NK-92 (cell line): ENCODE results near the gene KIF26B.
"Not testable (repeated sequence)": the region's sequence is repeated elsewhere in the genome, so short reads cannot be mapped to it uniquely, and the experiment has no call there.

Experiments used
- DNase-seq: peaks from one replicate; lab custom pipeline; 2025; ENCODE audit not compliant: unreplicated experiment; lab: John Stamatoyannopoulos, UW

KIF26B gene

GRCh38 chr1:245378311-245378722 lies 223.5 kb downstream of the KIF26B start:
- DNase-seq = no peak

DNA sequence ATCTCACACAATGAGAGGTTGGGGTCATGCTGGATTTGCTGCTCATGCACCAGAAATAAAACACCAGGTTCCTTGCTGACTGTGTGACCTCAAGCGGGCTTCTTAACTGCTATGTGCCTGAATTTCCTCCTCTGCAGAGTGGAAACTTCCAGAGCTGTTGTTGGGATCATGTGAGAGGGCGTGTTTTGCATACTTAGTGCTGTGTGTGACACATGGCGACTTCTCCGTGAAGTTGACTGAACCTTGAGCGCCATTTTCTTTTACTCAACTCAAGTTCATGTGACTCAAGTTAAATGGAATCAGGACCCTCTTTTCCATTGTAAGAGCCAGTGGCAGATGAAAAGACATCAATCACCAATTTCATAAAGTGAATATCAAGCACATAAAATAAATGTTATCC lies 224.0 kb downstream of the KIF26B start:
- no peak for DNase-seq

DNA sequence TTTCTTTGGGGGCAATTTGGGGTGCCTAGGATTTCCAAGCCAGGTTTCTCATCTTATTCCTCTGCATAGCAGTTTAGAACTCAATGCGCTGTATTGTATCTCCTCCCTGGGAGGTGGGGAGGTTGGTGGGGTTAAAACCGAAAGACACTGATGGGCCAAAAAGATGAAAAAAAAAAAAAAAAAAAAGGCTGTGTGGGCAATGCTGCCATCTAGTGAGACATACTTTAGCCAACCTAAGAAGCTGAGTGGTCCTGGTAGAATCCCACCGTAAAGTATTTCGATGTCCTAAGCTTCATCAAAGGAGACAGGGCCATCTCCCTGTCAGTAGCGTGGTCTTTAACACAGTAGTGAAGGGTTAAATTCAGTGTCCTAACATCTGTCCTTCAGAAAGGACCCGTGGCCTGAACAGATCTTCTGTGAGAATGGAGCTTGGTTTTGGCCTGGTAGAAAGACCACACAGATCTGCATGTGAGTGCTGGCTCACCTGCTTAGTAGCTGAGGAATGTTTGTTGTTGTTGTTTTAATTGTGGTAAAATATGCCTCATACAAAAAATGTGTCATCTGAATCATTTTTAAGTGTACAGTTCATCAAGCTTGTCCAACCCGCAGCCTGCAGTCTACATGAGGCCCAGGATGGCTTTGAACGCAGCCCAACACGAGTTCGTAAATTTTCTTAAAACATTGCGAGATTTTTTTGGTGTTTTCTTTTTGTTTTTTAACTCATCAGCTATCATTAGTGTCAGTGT lies 226.2 kb downstream of the KIF26B start:
- no peak for DNase-seq

GRCh38 chr1:245382981-245383380 lies 228.2 kb downstream of the KIF26B start:
- no peak for DNase-seq

DNA sequence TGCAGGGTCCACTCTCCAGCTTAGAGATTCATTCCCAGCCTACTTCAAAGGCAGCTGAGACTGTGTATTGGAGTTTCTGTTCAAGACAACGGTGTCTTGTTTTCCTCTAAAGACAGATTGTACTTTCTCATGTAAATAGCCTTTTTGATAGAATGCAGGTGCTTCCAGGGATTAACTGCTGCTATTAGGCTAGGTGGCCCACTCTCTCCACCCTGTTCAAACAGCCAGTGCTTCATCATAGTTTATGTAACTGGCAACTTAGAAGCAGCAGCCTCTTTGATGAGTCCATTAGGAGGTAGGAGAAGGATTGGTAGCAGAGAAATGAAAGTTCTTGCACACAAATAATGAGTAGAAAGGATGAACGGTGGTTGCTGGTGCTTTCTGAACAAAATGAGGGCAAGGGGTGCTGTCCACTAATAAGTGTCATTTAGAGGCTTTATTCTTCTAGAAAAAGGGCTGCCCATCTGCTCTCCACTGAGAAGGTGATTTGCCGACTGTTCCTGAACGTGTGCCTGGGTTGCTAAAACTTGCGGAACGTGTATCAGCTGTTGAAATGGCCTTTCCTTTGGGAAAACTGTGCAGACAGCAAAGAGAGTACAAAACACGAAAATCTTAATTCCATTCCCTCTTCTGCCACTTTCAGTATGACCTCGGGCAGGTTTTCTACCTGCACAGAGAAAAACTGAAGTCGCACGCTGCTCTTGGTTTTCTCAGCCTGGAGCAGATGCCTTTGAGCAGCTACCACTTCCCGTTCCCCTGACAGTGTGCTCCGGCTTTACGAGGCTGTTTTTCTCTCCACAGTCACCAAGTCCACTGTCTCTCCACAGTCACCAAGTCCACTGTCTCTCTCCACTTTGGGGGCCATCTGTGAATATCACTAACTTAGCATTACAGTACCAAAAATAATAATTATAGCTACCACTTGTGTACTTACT lies 228.9 kb downstream of the KIF26B start:
- DNase-seq = no peak

GRCh38 chr1:245386297-245386971 lies 231.6 kb downstream of the KIF26B start:
- no peak for DNase-seq

DNA sequence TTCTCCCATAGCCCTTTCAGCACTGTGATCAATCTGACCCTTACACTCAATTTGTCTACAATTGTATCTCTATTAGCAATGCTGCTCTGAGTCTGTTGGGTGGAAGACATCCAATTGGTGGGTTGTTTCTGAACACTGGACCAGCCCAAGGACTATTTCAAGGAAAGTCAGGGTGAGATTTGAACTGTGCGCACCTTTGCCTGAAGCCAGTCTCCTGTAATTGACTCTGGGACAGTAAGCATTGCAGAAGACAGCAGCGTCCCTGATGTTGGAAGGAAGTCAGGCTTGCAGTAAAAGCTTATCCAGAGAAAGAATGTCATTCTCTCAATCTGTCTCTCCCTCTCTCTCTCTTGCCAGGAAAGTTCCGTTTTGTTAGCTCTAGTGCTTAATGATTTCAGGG lies 233.9 kb downstream of the KIF26B start:
- no peak for DNase-seq

GRCh38 chr1:245389873-245390272 lies 235.1 kb downstream of the KIF26B start:
- no peak for DNase-seq

DNA sequence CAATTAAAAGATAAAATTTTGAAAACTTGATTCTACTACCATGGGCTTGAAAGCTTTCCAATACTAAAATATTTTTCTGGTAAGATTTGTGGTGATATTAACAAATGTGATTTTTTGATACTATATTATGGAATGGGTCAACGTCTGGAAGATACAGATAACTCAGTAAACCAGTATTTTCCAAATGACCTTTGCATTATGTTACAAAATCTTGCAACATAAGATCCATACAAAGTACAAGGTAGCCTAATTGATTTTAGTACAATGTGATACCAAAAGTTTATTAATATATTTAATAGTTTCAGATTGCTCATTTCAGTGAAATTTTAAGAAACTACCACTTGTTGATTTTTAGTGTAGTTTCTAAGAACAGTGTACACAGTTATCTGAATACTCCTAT lies 236.2 kb downstream of the KIF26B start:
- no peak for DNase-seq

GRCh38 chr1:245393694-245394093 lies 238.9 kb downstream of the KIF26B start:
- no peak for DNase-seq

DNA sequence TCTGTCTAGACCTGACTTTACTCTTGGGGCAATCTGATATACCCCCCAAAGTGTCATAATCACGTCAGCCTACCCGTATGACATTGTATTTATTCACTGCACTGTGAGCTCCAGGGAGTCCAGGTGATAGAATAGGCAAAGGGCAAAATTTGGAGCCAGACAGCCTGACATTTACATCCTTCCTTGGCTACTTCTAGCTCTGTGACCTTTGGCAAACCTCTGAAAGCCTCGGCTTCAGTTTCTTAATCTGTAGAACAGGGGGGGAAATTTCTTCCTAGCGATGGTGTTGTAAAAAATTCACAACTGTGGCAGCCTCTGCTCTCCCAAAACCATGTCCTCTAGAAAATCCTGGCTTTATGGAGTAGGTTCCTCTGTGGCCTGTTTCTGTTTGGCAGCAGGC lies 240.9 kb downstream of the KIF26B start:
- DNase-seq = no peak

DNA sequence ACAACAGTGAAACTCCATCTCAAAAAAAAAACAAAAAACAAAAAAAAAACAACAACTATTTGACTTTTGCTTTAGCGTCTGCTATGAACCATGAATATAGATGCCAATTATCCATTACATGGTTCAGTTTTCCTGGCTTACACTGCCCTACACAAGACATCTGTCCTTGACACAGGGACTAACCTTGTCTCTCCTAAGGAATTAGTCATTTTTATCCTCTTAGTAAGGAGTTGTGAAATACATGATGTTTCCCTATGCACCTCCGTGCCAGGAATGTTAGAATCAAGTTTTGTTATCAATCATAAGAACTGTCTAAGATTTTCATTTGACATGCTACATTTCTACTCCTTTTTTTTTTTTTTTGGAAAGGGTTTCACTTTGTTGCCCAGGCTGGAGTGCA lies 241.8 kb downstream of the KIF26B start:
- no peak for DNase-seq

- no peak for DNase-seq
Observed at GRCh38 chr1:245397771-245398170, 243.0 kb downstream of the KIF26B start.

- DNase-seq = no peak
Observed at GRCh38 chr1:245398180-245398579, 243.4 kb downstream of the KIF26B start.

GRCh38 chr1:245401881-245402587 lies 247.2 kb downstream of the KIF26B start:
- no peak for DNase-seq

- not testable (repeated sequence) for DNase-seq
Observed at GRCh38 chr1:245402998-245403397, 248.2 kb downstream of the KIF26B start.

DNA sequence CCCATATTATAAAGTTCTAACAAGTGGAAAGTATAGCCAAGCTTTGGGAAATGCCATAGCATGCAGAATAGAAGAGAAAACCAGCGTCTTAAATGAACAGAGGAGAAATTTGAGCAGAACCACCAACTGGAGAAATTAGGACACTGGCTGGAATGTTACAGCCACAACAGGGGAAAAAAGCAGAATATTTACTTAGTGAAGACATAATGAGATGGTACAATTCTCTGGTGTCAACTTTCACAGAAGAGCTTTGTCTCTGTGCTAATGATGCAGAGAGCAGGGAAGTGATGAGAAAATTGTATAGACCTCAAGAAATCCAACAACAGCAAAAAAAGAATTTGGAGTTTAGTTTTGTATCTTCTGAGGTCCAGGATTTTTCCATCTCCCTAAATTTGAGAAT lies 249.7 kb downstream of the KIF26B start:
- DNase-seq = no peak

- DNase-seq = no peak
Observed at GRCh38 chr1:245404952-245405351, 250.2 kb downstream of the KIF26B start.

DNA sequence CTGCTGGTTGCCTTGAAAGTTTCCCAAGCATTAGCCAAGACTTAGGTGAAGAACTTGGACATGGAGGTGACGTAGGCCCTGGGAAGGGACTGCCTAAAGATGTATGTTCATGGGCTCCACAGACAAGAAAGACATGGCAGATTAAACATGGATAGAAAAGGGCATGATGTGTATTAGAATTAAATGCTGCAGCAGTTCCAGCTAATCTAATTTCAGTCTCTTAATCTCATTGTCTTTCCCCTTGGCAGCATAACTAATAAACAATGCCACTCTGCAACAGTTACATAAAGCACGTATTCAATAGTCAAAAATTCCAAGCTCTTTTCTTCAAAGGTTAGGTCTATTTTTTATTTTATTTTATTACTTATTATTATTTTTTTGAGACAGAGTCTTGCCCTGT lies 251.6 kb downstream of the KIF26B start:
- DNase-seq = no peak

GRCh38 chr1:245407983-245408382 lies 253.2 kb downstream of the KIF26B start:
- DNase-seq = no peak
